ENCODE data around the gene DHCR24.

GRCh38 chr1:54934869-54935268 lies 47.9 kb upstream of the DHCR24 start:
- TF ChIP-seq CTCF (IDR thresholded peaks at IDR 0.05) (no peak), POLR2A (IDR thresholded peaks at IDR 0.05) (no peak), POLR2AphosphoS5 (IDR thresholded peaks at IDR 0.05) (no peak), EP300 (IDR thresholded peaks at IDR 0.05) (no peak)

All from suprapubic skin (tissue), 4 donors.